Kidney (tissue), 22 donors: Measurements from ENCODE around the gene MAPK1IP1L. TPM values are rescaled to one million over a fixed set of nuclear protein-coding genes. Genes with fewer than 3 reads are reported as not detected.

Experiments
- DNase-seq, 5 donors: peaks; one replicate each; pipeline ENCODE4 v3.0.0-alpha.2; 2013 to 2020
- FAIRE-seq: peaks from 2 replicates; lab custom pipeline; 2012; peaks lifted over from hg19 to GRCh38; lab: Jason Lieb, UNC
- H3K27ac ChIP-seq, 2 donors: one replicate each; pipeline ENCODE4 v1.7.0; 2013; ENCODE audit warnings: low read depth in 2 of 2, low read length in 2 of 2, inconsistent platforms in 1 of 2
- H3K27me3 ChIP-seq: one replicate; pipeline ENCODE4 v1.7.1; 2013; ENCODE audit warnings: low read length, inconsistent platforms; ENCODE audit not compliant: control insufficient read depth, insufficient read depth
- H3K36me3 ChIP-seq, 3 donors: one replicate each; pipeline versions ENCODE4 v1.7.0 to v1.7.1; 2013; ENCODE audit warnings: low read length in 3 of 3, control low read depth in 1 of 3, inconsistent platforms in 1 of 3; ENCODE audit not compliant: insufficient read depth in 3 of 3, control insufficient read depth in 2 of 3
- H3K4me1 ChIP-seq, 3 donors: one replicate each; pipeline versions ENCODE4 v1.7.0 to v1.7.1; 2013; ENCODE audit warnings: low read length in 3 of 3, inconsistent platforms in 1 of 3, low read depth in 1 of 3; ENCODE audit not compliant: control insufficient read depth in 2 of 3, insufficient read depth in 2 of 3
- H3K4me3 ChIP-seq, 3 donors: one replicate each; pipeline versions ENCODE4 v1.7.0 to v1.8.1; 2013; ENCODE audit warnings: low read length in 3 of 3, control low read depth in 1 of 3, inconsistent platforms in 1 of 3
- H3K9ac ChIP-seq, 3 donors: one replicate each; pipeline versions ENCODE4 v1.7.0 to v1.7.1; 2013; ENCODE audit warnings: low read length in 3 of 3, control low read depth in 1 of 3, inconsistent platforms in 1 of 3
- H3K9me3 ChIP-seq, 3 donors: one replicate each; pipeline versions ENCODE4 v1.7.0 to v1.7.1; 2013; ENCODE audit warnings: low read length in 3 of 3, control low read depth in 1 of 3, inconsistent platforms in 1 of 3; ENCODE audit not compliant: control insufficient read depth in 2 of 3, insufficient read depth in 1 of 3
- intact Hi-C: fragments of 100-400 bp; cut with DNase I; formaldehyde crosslinking; loops from one replicate; pipeline ENCODE4 v1.11.1; 2022
- long read RNA-seq, 10 donors: library from polyadenylated mRNA in 1 of 10; unstranded in 1 of 10; transcript quantifications; one replicate each; pipeline ENCODE4 v2.0.0 and lab custom pipeline, GENCODE V29; 2021 to 2026
- polyA plus RNA-seq: library from polyadenylated mRNA; stranded (reverse); fragments of 350-450 nt; fragmentation: Illumina TruSeq; extraction: RNeasy Lipid Tissue Mini Kit (QIAGEN cat#74804); gene quantifications from one replicate; pipeline ENCODE4 v1.2.3, GENCODE V29; 2014; ENCODE audit warnings: low read depth, low replicate concordance; ENCODE audit not compliant: insufficient read depth
- total RNA-seq: library from RNA; stranded (reverse); fragmentation: NEBNext Ultra II Directional; extraction: Animal tissue kit (Norgen Biotek cat#: 25700); gene quantifications from one replicate; pipeline ENCODE4 v1.2.1, GENCODE V29; 2021
- TF ChIP-seq, protein P1 (sequence below): IDR thresholded peaks from 3 replicates; pipeline ENCODE4 v1.5.1; 2012; ENCODE audit warnings: mild to moderate bottlenecking, moderate library complexity, borderline replicate concordance; ENCODE audit not compliant: insufficient read depth; ENCODE audit errors: extremely low read depth
- donor health status: control.
- donor health status: control.
- donor health status: control.
- donor health status: control.
- donor health status: control.
- donor health status: DM: yes; HTN: yes; CAD: no.
- donor health status: Normal renal cell carcinoma (clear cell type).

The MAPK1IP1L gene
- total RNA-seq: 101 TPM
- polyA plus RNA-seq: 43.3 TPM
- long read RNA-seq, donor 1, transcript MAPK1IP1L-203 (2 exons, 565 nt): major isoform, 7 of 146 reads
- long read RNA-seq, donor 1, partial matches to known transcripts: 84 of 146 reads
- long read RNA-seq, donor 1, other reads (novel, unspliced or antisense): 55 of 146 reads
- long read RNA-seq, donor 2, partial matches to known transcripts: 35 of 69 reads
- long read RNA-seq, donor 2, other reads (novel, unspliced or antisense): 31 of 69 reads
- long read RNA-seq, donor 3, partial matches to known transcripts: 105 of 149 reads
- long read RNA-seq, donor 3, other reads (novel, unspliced or antisense): 42 of 149 reads
- long read RNA-seq, donor 4, partial matches to known transcripts: 85 of 114 reads
- long read RNA-seq, donor 4, other reads (novel, unspliced or antisense): 28 of 114 reads
- long read RNA-seq, donor 5, partial matches to known transcripts: 0 of 5 reads
- long read RNA-seq, donor 5, other reads (novel, unspliced or antisense): 5 of 5 reads
- long read RNA-seq, donor 6, partial matches to known transcripts: 43 of 51 reads
- long read RNA-seq, donor 6, other reads (novel, unspliced or antisense): 8 of 51 reads
- long read RNA-seq, donor 7, partial matches to known transcripts: 19 of 65 reads
- long read RNA-seq, donor 7, other reads (novel, unspliced or antisense): 46 of 65 reads
- long read RNA-seq, donor 8, transcript MAPK1IP1L-203 (2 exons, 565 nt): major isoform, 5 of 127 reads
- long read RNA-seq, donor 8, partial matches to known transcripts: 113 of 127 reads
- long read RNA-seq, donor 8, other reads (novel, unspliced or antisense): 9 of 127 reads
- long read RNA-seq, donor 9, partial matches to known transcripts: 35 of 76 reads
- long read RNA-seq, donor 9, other reads (novel, unspliced or antisense): 38 of 76 reads
- long read RNA-seq, donor 10, partial matches to known transcripts: 81 of 96 reads
- long read RNA-seq, donor 10, other reads (novel, unspliced or antisense): 11 of 96 reads

DNA sequence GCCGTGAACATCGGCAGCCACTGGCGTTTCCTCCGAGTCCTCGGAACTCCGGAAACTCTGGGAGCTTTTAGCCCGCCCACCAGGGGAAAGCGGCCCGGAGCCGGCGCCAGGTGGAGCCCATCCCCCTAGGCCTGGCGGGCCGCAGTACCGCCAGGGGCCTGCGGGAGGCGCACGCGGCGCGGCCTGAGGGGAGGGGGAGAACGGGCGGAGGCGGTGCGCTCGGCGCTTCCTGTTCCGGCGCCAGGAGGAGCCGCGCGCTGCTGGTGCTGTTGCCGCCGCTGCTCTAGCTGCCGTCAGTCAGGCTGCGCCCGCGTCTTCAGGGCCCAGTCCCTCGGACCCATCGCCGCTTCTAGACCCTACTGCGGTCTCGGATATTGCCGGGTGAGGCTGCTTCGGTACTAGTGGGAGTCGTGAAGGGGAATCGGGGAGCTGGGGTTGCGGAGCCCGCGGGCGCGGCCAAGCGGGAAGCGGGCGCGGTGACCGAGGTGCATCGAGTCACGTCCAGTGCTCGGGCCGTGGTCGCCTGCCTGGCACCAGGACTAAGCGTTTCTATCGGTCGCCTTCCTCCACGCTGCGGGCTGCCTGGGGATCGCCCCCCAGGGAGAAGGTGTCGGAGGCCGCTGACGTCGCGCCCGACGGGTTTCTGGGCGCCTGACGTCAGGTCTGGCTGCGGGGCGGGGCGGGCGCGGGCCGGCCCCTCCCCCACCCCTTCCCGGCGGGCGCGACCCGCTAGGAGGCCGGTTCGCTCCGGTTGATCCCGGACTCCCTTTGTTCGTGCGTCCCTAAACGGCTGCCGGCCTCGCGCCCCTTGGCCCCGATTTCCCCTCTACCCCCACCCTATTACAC, at the start of gene MAPK1IP1L:
TSS of gene MAPK1IP1L (plus strand) at position 225 of the 846 bp plus-strand sequence. CDS start 10,037 bp downstream, outside the sequence.
- DNase-seq: peak; percentile 96 to 98 (median 97)
- Histone ChIP-seq H3K4me3 (peak within 1 kb of the TSS; percentile 92 to 99 (median 98)), H3K9me3 (no peaks in the 10 kb centered on the region), H3K9ac (peak within 1 kb of the TSS; percentile 98 to 100 (median 98)), H3K27ac (peak within 1 kb of the TSS; percentile 100), H3K36me3 (no peaks in the 10 kb centered on the region), H3K4me1 (peaks cover 0 to 17% (median 10%) of the 10 kb centered on the region in 3 donors), H3K27me3 (no peaks in the 10 kb centered on the region)
- TF ChIP-seq, protein P1, sequence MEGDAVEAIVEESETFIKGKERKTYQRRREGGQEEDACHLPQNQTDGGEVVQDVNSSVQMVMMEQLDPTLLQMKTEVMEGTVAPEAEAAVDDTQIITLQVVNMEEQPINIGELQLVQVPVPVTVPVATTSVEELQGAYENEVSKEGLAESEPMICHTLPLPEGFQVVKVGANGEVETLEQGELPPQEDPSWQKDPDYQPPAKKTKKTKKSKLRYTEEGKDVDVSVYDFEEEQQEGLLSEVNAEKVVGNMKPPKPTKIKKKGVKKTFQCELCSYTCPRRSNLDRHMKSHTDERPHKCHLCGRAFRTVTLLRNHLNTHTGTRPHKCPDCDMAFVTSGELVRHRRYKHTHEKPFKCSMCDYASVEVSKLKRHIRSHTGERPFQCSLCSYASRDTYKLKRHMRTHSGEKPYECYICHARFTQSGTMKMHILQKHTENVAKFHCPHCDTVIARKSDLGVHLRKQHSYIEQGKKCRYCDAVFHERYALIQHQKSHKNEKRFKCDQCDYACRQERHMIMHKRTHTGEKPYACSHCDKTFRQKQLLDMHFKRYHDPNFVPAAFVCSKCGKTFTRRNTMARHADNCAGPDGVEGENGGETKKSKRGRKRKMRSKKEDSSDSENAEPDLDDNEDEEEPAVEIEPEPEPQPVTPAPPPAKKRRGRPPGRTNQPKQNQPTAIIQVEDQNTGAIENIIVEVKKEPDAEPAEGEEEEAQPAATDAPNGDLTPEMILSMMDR: peak; percentile 98
- intact Hi-C loops: no loop called here
- FAIRE-seq: no peak

GRCh38 chr14:55005071-55005470, 46.4 kb upstream of the MAPK1IP1L start:
- H3K27ac ChIP-seq: no peak overlapping the region
- no peak for FAIRE-seq
- no peaks in the 10 kb centered on the region for H3K4me1 ChIP-seq
- intact Hi-C loops: no loop called here
- peaks cover 0 to 3% (median 0%) of the 10 kb centered on the region in 3 donors for H3K36me3 ChIP-seq
- H3K4me3 ChIP-seq: no peak overlapping the region
- DNase-seq: no peak
- H3K27me3 ChIP-seq: no peaks in the 10 kb centered on the region
- TF ChIP-seq, protein P1: no peak
- no peak overlapping the region for H3K9ac ChIP-seq
- H3K9me3 ChIP-seq: no peaks in the 10 kb centered on the region

- FAIRE-seq (no peak), DNase-seq (no peak)
- no peaks in the 10 kb centered on the region for H3K27me3 ChIP-seq
- no peak overlapping the region for H3K27ac ChIP-seq
- intact Hi-C loops: no loop called here
- TF ChIP-seq, protein P1: no peak
- H3K4me3 ChIP-seq: no peak overlapping the region
- H3K9me3 ChIP-seq: no peaks in the 10 kb centered on the region
- no peak overlapping the region for H3K9ac ChIP-seq
- no peaks in the 10 kb centered on the region for H3K4me1 ChIP-seq
- H3K36me3 ChIP-seq: no peaks in the 10 kb centered on the region
Observed at GRCh38 chr14:55015006-55015405, 36.4 kb upstream of the MAPK1IP1L start.
